Sciatic nerve (tissue), 2 donors: ENCODE measurements around the gene ZNF23. TPM values are rescaled to one million over a fixed set of nuclear protein-coding genes. Genes with fewer than 3 reads are reported as not detected.

Source experiments
- ATAC-seq: fragments of 200-7000 bp; cut with Tn5 transposase; one replicate; pipeline ENCODE4 v1.9.1; 2020; ENCODE audit warnings: mild to moderate bottlenecking, moderate library complexity
- DNase-seq: peaks from one replicate; pipeline ENCODE4 v3.0.0-alpha.2; 2020; ENCODE audit warnings: low spot score
- intact Hi-C: fragments of 100-400 bp; cut with DNase I; formaldehyde crosslinking; loops from one replicate; pipeline ENCODE4 v1.14.2; 2022
- total RNA-seq: library from RNA; stranded (reverse); fragmentation: NEBNext Ultra II Directional; extraction: Animal tissue kit (Norgen Biotek cat#: 25700); gene quantifications from one replicate; pipeline ENCODE4 v1.2.1, GENCODE V29; 2021
- donor health status: DM: no; HTN: no; CAD: no.
- donor health status: DM: no; HTN: no; CAD: no.

Gene ZNF23
- total RNA-seq, 1 donor from 2014 or later = 11.0 TPM

DNA sequence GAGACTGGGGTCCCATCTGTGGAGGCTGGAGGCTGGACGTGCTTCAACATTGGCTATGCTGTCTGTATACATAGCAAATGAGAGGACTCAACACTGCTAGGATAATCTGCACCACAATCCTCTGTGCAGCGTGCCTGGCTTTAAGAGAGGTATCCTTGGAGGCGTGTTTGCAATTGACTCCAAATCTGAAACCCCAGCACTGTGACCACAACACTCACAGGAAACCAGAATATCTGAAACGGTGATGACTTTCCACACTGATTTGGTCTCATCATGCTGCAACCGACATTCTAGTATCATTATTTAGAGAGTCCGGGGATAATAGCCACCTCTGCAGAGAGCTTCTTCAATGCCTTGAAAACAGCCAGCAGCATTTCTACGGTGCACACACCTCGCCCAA lies 55.3 kb downstream of the ZNF23 start:
- ATAC-seq (no peak), DNase-seq (no peak)
- intact Hi-C loops = no loop called here

DNA sequence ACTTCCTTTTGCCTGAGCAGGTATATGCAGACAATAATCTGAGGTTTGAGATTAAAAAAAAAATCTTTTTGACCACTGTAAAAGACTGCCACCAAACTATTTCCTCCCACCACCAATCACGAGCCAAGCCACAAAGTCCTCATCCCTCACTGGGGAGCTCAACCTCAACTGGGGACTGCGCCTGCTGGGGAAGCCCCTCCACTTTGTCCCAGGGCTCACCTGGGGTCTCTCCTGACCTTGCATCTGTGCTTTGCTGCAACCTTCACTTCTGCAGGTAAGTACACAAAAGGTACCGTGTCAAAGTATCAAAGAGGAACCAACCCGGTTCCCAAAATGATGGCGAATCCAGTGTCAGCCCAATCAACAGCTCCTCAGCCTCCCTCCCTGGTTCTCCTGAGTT lies 55.7 kb downstream of the ZNF23 start:
- DNase-seq = no peak
- ATAC-seq = no peak
- intact Hi-C loops = no loop called here

DNA sequence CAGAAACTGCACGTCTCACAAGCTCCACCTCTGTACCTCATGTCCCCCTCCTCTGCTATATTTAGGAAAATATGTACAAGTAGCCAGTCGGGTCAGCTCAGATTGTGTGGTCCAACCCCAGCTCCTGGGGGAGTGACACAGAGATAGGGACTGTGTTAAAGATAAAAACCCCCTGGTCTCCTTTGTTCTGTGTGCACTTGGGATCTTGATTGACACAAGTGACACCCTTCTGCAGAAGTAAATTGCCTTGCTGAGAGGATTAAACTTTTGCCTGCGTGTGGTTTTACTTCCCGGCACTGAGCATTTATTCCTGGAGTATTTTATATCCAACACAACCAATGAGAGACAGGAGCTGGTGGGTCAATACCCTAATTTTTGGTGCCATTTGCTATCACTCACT lies 57.7 kb downstream of the ZNF23 start:
- intact Hi-C loops = no loop called here
- ATAC-seq (no peak), DNase-seq (no peak)

DNA sequence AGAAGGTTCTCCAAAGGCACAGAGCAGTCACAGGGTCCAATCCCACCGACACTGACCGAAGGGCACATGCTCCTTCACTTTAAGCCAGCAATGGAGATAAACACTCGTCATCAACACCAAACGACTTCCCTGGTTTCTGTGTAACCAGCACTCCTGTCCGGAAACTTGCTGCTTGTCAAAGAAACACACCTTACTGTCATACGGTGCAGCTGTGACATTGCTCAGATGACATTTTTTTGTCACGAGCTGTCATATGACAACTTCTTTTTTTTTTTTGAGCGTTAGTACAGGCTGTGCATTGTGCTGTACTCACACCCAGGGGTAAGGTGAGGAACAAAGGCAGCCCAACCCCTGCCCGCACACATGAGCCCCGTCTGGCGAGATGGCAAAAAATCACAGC lies 59.4 kb downstream of the ZNF23 start:
- ATAC-seq (no peak), DNase-seq (no peak)
- intact Hi-C loops = no loop called here

DNA sequence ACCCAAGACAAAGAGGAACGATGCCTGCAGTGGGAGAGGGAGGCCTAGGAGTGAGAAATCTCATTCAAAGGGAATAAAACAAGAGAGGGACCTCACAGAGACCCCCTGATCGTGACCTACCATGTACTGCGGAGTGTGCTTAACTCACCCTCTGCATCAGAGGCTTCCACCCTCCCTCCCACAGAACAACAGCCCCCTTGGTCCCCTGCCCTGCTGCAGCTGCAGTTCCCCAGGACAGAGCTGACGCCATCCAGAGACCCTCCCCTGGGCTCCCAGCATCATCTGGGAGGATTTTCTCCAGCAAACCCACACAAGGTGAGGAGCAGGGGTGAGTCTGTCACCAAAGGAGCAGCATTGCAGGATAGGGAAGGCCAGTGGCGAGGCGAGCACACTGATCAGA lies 60.0 kb downstream of the ZNF23 start:
- intact Hi-C loops = no loop called here
- DNase-seq (no peak), ATAC-seq (no peak)

DNA sequence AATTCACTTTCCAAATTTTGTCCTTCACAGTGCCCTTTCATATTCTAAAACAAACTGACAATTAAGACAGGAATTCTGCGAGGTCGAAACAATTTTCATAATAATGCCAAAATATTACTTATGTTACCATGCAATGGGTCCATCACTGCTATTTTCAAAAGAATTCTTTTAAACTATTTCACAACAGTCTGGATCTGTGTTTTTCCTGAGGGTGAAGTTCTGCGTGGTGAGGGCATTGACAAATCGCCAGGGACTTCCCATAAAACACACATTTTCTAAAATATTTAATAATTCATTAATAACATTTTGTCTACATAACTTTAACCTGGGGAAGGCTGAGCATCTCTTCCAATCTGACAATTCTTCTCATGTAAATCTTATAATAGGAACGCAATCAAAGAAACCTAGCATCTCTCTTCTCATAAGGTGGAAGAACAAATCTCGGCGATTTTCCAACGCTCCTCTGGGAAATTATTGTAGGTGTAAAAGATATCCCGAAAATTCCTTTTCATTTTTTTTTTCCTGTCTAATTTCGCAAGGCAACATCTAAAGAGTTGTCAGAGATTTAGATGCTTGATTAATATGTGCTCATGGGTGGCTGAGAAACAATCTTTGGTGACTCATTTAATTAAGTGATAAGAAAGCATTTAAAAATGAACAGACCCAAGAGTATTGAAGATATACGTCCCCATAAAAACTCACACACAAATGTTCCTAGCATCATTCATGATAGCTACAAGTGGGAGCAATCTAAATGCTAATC lies 62.1 kb downstream of the ZNF23 start:
- intact Hi-C loops = no loop called here
- DNase-seq = no peak
- no peak for ATAC-seq

Other genes starting within 250 kb of the ZNF23 start
- gene HYDIN, start 231.5 kb downstream of the ZNF23 start, total RNA-seq = 3.4 TPM
- 14.9 TPM for gene CMTR2, start 172.8 kb downstream of the ZNF23 start, total RNA-seq
- gene CALB2, start 103.5 kb downstream of the ZNF23 start, total RNA-seq = 2.8 TPM
- not detected for gene TLE7, start 20.2 kb downstream of the ZNF23 start, total RNA-seq
- 7.8 TPM for gene ZNF19, start 27.1 kb upstream of the ZNF23 start, total RNA-seq
- not detected for gene CHST4, start 64.2 kb upstream of the ZNF23 start, total RNA-seq
- 0.13 TPM for gene TAT, start 114.8 kb upstream of the ZNF23 start, total RNA-seq
- gene MARVELD3, start 163.9 kb upstream of the ZNF23 start, total RNA-seq = 0.36 TPM